Esophagus squamous epithelium (tissue), 5 donors: ENCODE results near the gene ACER3. TPM values are rescaled to one million over a fixed set of nuclear protein-coding genes. Genes with fewer than 3 reads are reported as not detected.
A peak's percentile ranks its signal among the peaks of the same experiment; 100 is the strongest.

Source experiments
- DNase-seq: peaks from one replicate; lab custom pipeline; 2025; lab: John Stamatoyannopoulos, UW
- H3K27ac ChIP-seq, 4 donors: fragments of 200-600 bp; sonication (generic); one replicate each; pipeline ENCODE4 v1.5.1; 2016 to 2019; ENCODE audit warnings: mild to moderate bottlenecking in 1 of 4
- H3K27me3 ChIP-seq, 4 donors: fragments of 200-600 bp; sonication (generic); 1 replicate in 3 of 4; 2 replicates in 1 of 4; pipeline versions ENCODE4 v1.5.1 to v1.6.0; 2017 to 2021; ENCODE audit warnings: antibody characterized with exemption in 1 of 4
- H3K36me3 ChIP-seq, 3 donors: fragments of 200-600 bp; sonication (generic); one replicate each; pipeline ENCODE4 v1.5.1; 2016 to 2019
- H3K4me1 ChIP-seq, 3 donors: fragments of 200-600 bp; sonication (generic); one replicate each; pipeline ENCODE4 v1.5.1; 2017 to 2019
- H3K4me3 ChIP-seq, 4 donors: fragments of 200-600 bp; sonication (generic); 1 replicate in 3 of 4; 2 replicates in 1 of 4; pipeline ENCODE4 v1.5.1; 2016 to 2019; ENCODE audit warnings: mild to moderate bottlenecking in 2 of 4, moderate library complexity in 1 of 4
- H3K9me3 ChIP-seq, 3 donors: fragments of 200-600 bp; sonication (generic); one replicate each; pipeline ENCODE4 v1.5.1; 2016 to 2019
- POLR2A ChIP-seq, 4 donors: fragments of 450-650 bp; IDR thresholded peaks; one replicate each; pipeline ENCODE4 v1.6.1; 2017; ENCODE audit warnings: antibody characterized with exemption in 4 of 4, mild to moderate bottlenecking in 4 of 4, moderate library complexity in 3 of 4
- WGBS, 2 donors: methylation state at CpG; one replicate each; pipeline ENCODE4 v1.1.5; 2018; 5-methylcytosine and 5-hydroxymethylcytosine counted together
- intact Hi-C: fragments of 100-400 bp; cut with DNase I; formaldehyde crosslinking; loops from one replicate; pipeline ENCODE4 v1.15.0; 2022
- total RNA-seq, 4 donors: library from RNA; depleted of rRNA; stranded (reverse); fragments of >200 nt; gene quantifications; one replicate each; pipeline ENCODE4 v1.1.0, GENCODE V29; 2016
- TF ChIP-seq, protein P1 (sequence below), 6 experiments: fragments of 450-650 bp in 4 of 6; fragments of 200-600 bp in 2 of 6; sonication (generic) in 2 of 6; IDR thresholded peaks; one replicate each; pipeline ENCODE4 v1.5.1; 2016 to 2019; ENCODE audit warnings: antibody characterized with exemption in 6 of 6, mild to moderate bottlenecking in 4 of 6, moderate library complexity in 4 of 6
- donor health status: DM: yes; HTN: yes; CAD: no.

Gene ACER3
- total RNA-seq, 4 donors from 2014 or later, result 9.9 to 34.2 (median 23.3) TPM

DNA sequence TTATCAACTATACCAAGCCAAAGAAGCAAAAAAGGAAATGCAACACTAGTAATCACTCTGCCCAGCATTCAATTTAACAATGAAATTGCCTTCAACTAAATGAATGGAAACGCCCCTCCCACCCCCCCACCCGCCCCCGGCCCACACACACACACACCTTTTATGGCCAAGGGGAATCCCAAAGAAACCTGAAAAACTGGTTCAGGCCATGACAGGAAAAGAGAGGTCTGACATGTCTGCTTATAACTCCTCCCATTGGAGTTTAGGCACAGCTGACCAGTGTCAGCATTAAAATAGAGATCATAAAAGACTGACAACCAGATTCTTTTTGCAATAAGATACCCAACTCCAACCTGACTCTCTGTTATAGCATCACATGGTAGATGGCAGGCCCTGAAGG, 42.6 kb downstream of the ACER3 start:
- WGBS, 2 donors, result 18% methylated on average over 3 of the region's 3 CpGs; no CpG with 5 or more reads in 1 of the 2 donors
- no peak for TF ChIP-seq POLR2A (IDR thresholded peaks at IDR 0.05)
- TF ChIP-seq, protein P1, sequence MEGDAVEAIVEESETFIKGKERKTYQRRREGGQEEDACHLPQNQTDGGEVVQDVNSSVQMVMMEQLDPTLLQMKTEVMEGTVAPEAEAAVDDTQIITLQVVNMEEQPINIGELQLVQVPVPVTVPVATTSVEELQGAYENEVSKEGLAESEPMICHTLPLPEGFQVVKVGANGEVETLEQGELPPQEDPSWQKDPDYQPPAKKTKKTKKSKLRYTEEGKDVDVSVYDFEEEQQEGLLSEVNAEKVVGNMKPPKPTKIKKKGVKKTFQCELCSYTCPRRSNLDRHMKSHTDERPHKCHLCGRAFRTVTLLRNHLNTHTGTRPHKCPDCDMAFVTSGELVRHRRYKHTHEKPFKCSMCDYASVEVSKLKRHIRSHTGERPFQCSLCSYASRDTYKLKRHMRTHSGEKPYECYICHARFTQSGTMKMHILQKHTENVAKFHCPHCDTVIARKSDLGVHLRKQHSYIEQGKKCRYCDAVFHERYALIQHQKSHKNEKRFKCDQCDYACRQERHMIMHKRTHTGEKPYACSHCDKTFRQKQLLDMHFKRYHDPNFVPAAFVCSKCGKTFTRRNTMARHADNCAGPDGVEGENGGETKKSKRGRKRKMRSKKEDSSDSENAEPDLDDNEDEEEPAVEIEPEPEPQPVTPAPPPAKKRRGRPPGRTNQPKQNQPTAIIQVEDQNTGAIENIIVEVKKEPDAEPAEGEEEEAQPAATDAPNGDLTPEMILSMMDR (IDR thresholded peaks at IDR 0.05), result no peak

DNA sequence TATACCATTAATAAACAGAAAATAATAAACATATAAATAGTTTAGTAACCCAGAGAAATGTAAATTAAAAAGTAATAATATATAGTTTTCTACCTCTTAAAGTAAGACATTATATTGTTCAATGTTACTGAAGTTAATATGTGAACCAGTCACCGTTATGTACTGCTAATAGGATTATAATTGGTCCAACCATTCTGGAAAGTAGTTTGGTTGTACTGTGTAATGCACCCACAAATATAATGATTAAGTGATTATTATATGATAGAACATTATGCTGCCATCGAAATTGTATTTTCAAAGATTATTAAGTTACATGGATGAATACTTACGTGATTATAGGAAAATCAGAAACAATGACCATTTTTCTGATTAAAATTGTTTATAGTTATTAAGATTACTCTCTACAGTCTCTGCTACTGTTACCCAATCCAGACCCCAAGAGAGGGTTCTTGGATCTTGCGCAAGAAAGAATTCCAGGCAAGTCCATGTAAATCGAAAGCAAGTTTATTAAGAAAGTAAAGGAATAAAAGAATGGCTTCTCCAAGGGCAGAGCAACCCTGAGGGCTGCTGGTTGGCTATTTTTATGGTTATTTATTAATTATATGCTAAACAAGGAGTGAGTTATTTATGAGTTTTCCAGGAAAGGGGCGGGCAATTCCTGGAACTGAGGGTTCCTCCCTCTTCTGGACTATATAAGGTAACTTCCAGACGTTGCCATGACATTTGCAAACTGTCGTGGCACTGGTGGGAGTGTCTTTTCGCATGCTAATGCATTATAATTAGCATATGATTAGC, 50.1 kb downstream of the ACER3 start:
- WGBS, 2 donors, result 75 to 80% methylated on average over 9 of the region's 9 CpGs
- intact Hi-C loops, result loop anchor here (10.0 kb wide), 1 partner anchor 176 kb away; no protein-coding TSS in a partner anchor
- Histone ChIP-seq H3K27me3 (no peaks in the 10 kb centered on the region), H3K27ac (peak overlapping the region in 2 of 4 donors; percentile 7 to 33), H3K36me3 (no peaks in the 10 kb centered on the region), H3K4me3 (no peak overlapping the region), H3K9me3 (no peaks in the 10 kb centered on the region), H3K4me1 (no peaks in the 10 kb centered on the region)
- no peak for DNase-seq
- TF ChIP-seq POLR2A (IDR thresholded peaks at IDR 0.05), result no peak
- TF ChIP-seq, protein P1 (IDR thresholded peaks at IDR 0.05), result no peak

More for the DNA sequence above, 42.6 kb downstream of the ACER3 start:
- Histone ChIP-seq H3K4me3 (no peak overlapping the region), H3K27ac (no peak overlapping the region), H3K4me1 (peaks cover 0 to 11% (median 0%) of the 10 kb centered on the region in 3 donors), H3K27me3 (no peaks in the 10 kb centered on the region), H3K9me3 (no peaks in the 10 kb centered on the region), H3K36me3 (no peaks in the 10 kb centered on the region)
- no peak for DNase-seq
- intact Hi-C loops, result no loop called here

DNA sequence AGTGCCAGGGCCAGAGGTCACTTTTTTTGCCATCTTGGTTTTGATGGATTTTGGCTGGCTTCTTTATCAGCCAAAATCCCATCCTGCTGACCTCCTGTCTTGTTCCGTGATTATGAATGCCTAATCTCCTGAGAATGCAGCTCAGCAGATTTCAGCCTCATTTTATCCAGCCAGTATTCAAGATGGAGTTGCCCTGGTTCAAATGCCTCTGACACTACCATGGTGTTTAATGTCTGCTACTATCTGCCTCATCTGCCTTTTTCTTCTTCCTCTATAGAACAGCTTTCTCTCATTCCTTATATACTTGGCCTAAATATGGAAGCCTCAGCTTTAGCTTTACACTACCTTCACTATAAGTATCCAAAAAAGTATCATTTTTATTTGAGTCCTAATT, 50.7 kb downstream of the ACER3 start:
- intact Hi-C loops, result loop anchor here (10.0 kb wide), 1 partner anchor 177 kb away; no protein-coding TSS in a partner anchor
- WGBS, 2 donors, result 77 to 100% methylated on average over 1 of the region's 1 CpG
- DNase-seq, result no peak
- no peaks in the 10 kb centered on the region for H3K9me3 ChIP-seq
- no peaks in the 10 kb centered on the region for H3K36me3 ChIP-seq
- H3K27me3 ChIP-seq, result no peaks in the 10 kb centered on the region
- TF ChIP-seq, protein P1 (IDR thresholded peaks at IDR 0.05), result no peak
- no peak for TF ChIP-seq POLR2A (IDR thresholded peaks at IDR 0.05)
- H3K4me3 ChIP-seq, result no peak overlapping the region
- H3K4me1 ChIP-seq, result no peaks in the 10 kb centered on the region
- H3K27ac ChIP-seq, result peak overlapping the region in 2 of 4 donors; percentile 7 to 33

DNA sequence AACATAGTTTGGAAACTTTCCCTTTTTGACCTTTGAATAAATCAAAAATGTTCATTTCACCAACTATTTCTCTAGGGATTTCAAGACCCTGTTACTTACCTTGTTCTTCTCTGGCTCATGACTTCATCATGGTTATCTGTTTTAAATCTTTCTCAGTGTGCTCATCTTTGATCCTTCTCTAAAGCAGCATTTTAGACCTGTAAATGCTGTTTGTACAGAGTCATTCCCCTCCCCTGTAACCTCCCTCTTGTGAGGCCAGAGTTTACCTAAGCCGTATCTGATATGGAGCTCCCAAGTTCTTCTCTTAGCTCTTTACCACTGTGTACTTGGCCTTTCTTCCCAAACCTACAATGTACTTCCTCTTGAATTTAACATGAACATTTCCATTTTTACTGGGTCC, 56.0 kb downstream of the ACER3 start:
- Histone ChIP-seq H3K4me3 (no peak overlapping the region), H3K4me1 (peaks cover 3 to 20% (median 4%) of the 10 kb centered on the region in 3 donors), H3K9me3 (no peaks in the 10 kb centered on the region), H3K27me3 (no peaks in the 10 kb centered on the region), H3K36me3 (no peaks in the 10 kb centered on the region), H3K27ac (no peak overlapping the region)
- 72 to 76% methylated on average over 1 of the region's 1 CpG for WGBS, 2 donors
- intact Hi-C loops, result loop anchor here (5.0 to 10.0 kb wide), 2 partner anchors 109 to 182 kb away; no protein-coding TSS in a partner anchor
- no peak for DNase-seq
- TF ChIP-seq POLR2A (IDR thresholded peaks at IDR 0.05), result no peak
- TF ChIP-seq, protein P1 (IDR thresholded peaks at IDR 0.05), result no peak

DNA sequence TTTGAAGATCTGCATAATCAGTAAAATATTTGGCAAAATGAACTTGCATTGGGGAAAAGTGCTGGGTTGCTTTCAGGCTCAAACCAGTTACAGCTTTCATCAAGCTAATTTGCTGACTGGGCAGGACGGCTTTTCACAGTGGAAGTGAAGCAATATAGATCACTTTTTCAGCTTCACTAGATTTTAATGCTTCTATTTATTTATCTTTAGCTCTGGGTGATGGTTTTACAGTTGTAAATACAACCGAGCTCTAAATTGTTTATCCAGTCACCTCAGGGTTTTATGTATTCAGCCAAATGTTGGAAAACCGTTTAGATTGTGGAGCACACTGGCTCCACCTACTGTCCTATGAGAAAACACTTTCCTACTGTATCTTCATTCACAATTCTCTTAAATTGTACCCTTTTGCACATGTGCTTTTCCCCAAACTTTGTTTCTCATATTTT, 58.2 kb downstream of the ACER3 start:
- intact Hi-C loops, result loop anchor here (5.0 to 10.0 kb wide), 2 partner anchors 112 to 184 kb away; no protein-coding TSS in a partner anchor
- WGBS, 2 donors, result 10 to 13% methylated on average over 3 of the region's 3 CpGs
- Histone ChIP-seq H3K27me3 (no peaks in the 10 kb centered on the region), H3K4me3 (peak overlapping the region in 1 of 4 donors; percentile 52), H3K27ac (no peak overlapping the region), H3K9me3 (no peaks in the 10 kb centered on the region), H3K4me1 (peaks cover 3 to 20% (median 4%) of the 10 kb centered on the region in 3 donors), H3K36me3 (no peaks in the 10 kb centered on the region)
- no peak for DNase-seq
- TF ChIP-seq, protein P1 (IDR thresholded peaks at IDR 0.05), result peak; percentile 67 to 85 (median 73)
- no peak for TF ChIP-seq POLR2A (IDR thresholded peaks at IDR 0.05)
